Hematopoietic multipotent progenitor cell treated with erythropoietin and hydrocortisone succinate and interleukin-3 and kit ligand, for 15 days (in vitro differentiated cells): ENCODE measurements around the gene ARID4B.
"Not testable (repeated sequence)": the region's sequence is repeated elsewhere in the genome, so short reads cannot be mapped to it uniquely, and the experiment has no call there.

ENCODE experiments used
- DNase-seq: peaks from one replicate; pipeline ENCODE4 v3.0.0-alpha.2; 2015; ENCODE audit warnings: low spot score

Gene ARID4B

GRCh38 chr1:235226933-235227332 is 101.0 kb downstream of the ARID4B start:
- no peak for DNase-seq

- no peak for DNase-seq
Observed at GRCh38 chr1:235225299-235225698, 102.7 kb downstream of the ARID4B start.

- DNase-seq, result no peak
Observed at GRCh38 chr1:235221653-235222375, 106.2 kb downstream of the ARID4B start.

GRCh38 chr1:235215453-235215852 is 112.5 kb downstream of the ARID4B start:
- DNase-seq, result no peak

- DNase-seq, result not testable (repeated sequence)
Observed at GRCh38 chr1:235214962-235215361, 113.0 kb downstream of the ARID4B start.

GRCh38 chr1:235213752-235214151 is 114.2 kb downstream of the ARID4B start:
- DNase-seq, result no peak

GRCh38 chr1:235211517-235211916 is 116.5 kb downstream of the ARID4B start:
- no peak for DNase-seq

GRCh38 chr1:235207209-235207565 is 120.8 kb downstream of the ARID4B start:
- no peak for DNase-seq

GRCh38 chr1:235206533-235207208 is 121.3 kb downstream of the ARID4B start:
- peak; percentile 15 for DNase-seq

- DNase-seq, result no peak
Observed at GRCh38 chr1:235205687-235206086, 122.3 kb downstream of the ARID4B start.

- no peak for DNase-seq
Observed at GRCh38 chr1:235203428-235203827, 124.6 kb downstream of the ARID4B start.

- DNase-seq, result not testable (repeated sequence)
Observed at GRCh38 chr1:235202447-235202846, 125.5 kb downstream of the ARID4B start.

GRCh38 chr1:235199441-235199840 is 128.5 kb downstream of the ARID4B start:
- DNase-seq, result no peak

- DNase-seq, result no peak
Observed at GRCh38 chr1:235190431-235190830, 137.5 kb downstream of the ARID4B start.

GRCh38 chr1:235187316-235187715 is 140.7 kb downstream of the ARID4B start:
- no peak for DNase-seq

- DNase-seq, result no peak
Observed at GRCh38 chr1:235181561-235182245, 146.3 kb downstream of the ARID4B start.

GRCh38 chr1:235180916-235181460 is 147.0 kb downstream of the ARID4B start:
- no peak for DNase-seq

- no peak for DNase-seq
Observed at GRCh38 chr1:235176486-235176885, 151.5 kb downstream of the ARID4B start.

GRCh38 chr1:235169986-235170385 is 158.0 kb downstream of the ARID4B start:
- no peak for DNase-seq

GRCh38 chr1:235168375-235168774 is 159.6 kb downstream of the ARID4B start:
- DNase-seq, result no peak

- DNase-seq, result no peak
Observed at GRCh38 chr1:235161685-235162327, 166.2 kb downstream of the ARID4B start.

GRCh38 chr1:235160957-235161684 is 166.9 kb downstream of the ARID4B start, which contains the start of gene RBM34:
RBM34 (minus strand) TSS chr1:235161250; CDS start chr1:235161226, 24 bp downstream.
- peak; percentile 93 for DNase-seq
